H9 (cell line): ENCODE results near the gene PRRC2B. TPM values are rescaled to one million over a fixed set of nuclear protein-coding genes. Genes with fewer than 3 reads are reported as not detected.

Source experiments
- DNase-seq: peaks from one replicate; pipeline ENCODE4 v3.0.0-alpha.2; 2017
- H2AFZ ChIP-seq: one replicate; pipeline ENCODE4 v1.6.1; 2013; ENCODE audit warnings: mild to moderate bottlenecking, low read length, control low read depth, moderate library complexity
- H2AK5ac ChIP-seq: 2 replicates; pipeline ENCODE4 v1.6.1; 2013; ENCODE audit warnings: low read length, control low read depth, mixed read lengths; ENCODE audit not compliant: insufficient read length
- H2BK120ac ChIP-seq: one replicate; pipeline ENCODE4 v1.6.1; 2013; ENCODE audit warnings: low read depth, mild to moderate bottlenecking, low read length, control low read depth, inconsistent platforms; ENCODE audit not compliant: poor library complexity, severe bottlenecking
- H2BK12ac ChIP-seq: 2 replicates; pipeline ENCODE4 v1.6.1; 2013; ENCODE audit warnings: low read length, control low read depth, mixed read lengths, low read depth; ENCODE audit not compliant: insufficient read length
- H2BK15ac ChIP-seq: 2 replicates; pipeline ENCODE4 v1.6.1; 2013; ENCODE audit warnings: low read depth, low read length, control low read depth
- H2BK20ac ChIP-seq: one replicate; pipeline ENCODE4 v1.6.1; 2013; ENCODE audit warnings: low read depth, mild to moderate bottlenecking, low read length, control low read depth, inconsistent platforms; ENCODE audit not compliant: poor library complexity, severe bottlenecking
- H2BK5ac ChIP-seq: 2 replicates; pipeline ENCODE4 v1.6.1; 2013; ENCODE audit warnings: low read length, control low read depth, mixed read lengths; ENCODE audit not compliant: insufficient read length
- H3K14ac ChIP-seq: 2 replicates; pipeline ENCODE4 v1.6.1; 2013; ENCODE audit warnings: low read length, control low read depth; ENCODE audit not compliant: insufficient read depth
- H3K18ac ChIP-seq: 2 replicates; pipeline ENCODE4 v1.6.1; 2013; ENCODE audit warnings: low read depth, mild to moderate bottlenecking, mixed read lengths, low read length, control low read depth; ENCODE audit not compliant: insufficient read length
- H3K23ac ChIP-seq: 2 replicates; pipeline ENCODE4 v1.6.1; 2013; ENCODE audit warnings: low read length, control low read depth, mixed read lengths, low read depth; ENCODE audit not compliant: insufficient read length
- H3K23me2 ChIP-seq: 2 replicates; pipeline ENCODE4 v1.6.1; 2013; ENCODE audit warnings: low read depth, mild to moderate bottlenecking, mixed read lengths, low read length, control low read depth; ENCODE audit not compliant: insufficient read length, poor library complexity, severe bottlenecking
- H3K27ac ChIP-seq: 2 replicates; pipeline ENCODE4 v1.5.1; 2013; ENCODE audit warnings: low read length, control low read depth, mixed read lengths, low read depth; ENCODE audit not compliant: insufficient read length
- H3K27me3 ChIP-seq: 2 replicates; pipeline ENCODE4 v1.6.1; 2013; ENCODE audit warnings: low read length, control low read depth, inconsistent platforms; ENCODE audit not compliant: insufficient read depth
- H3K4ac ChIP-seq: 2 replicates; pipeline ENCODE4 v1.6.1; 2013; ENCODE audit warnings: low read depth, mild to moderate bottlenecking, control low read depth, inconsistent platforms, low read length, moderate library complexity
- H3K4me1 ChIP-seq: 2 replicates; pipeline ENCODE4 v1.6.1; 2013; ENCODE audit warnings: low read length, control low read depth, inconsistent platforms; ENCODE audit not compliant: insufficient read depth
- H3K4me2 ChIP-seq: 2 replicates; pipeline ENCODE4 v1.6.1; 2013; ENCODE audit warnings: low read length, control low read depth, mixed read lengths; ENCODE audit not compliant: insufficient read length, insufficient read depth
- H3K56ac ChIP-seq: 2 replicates; pipeline ENCODE4 v1.6.1; 2013; ENCODE audit warnings: low read depth, mild to moderate bottlenecking, mixed read lengths, low read length, control low read depth; ENCODE audit not compliant: insufficient read length
- H3K79me1 ChIP-seq: 2 replicates; pipeline ENCODE4 v1.6.1; 2013; ENCODE audit warnings: low read depth, mild to moderate bottlenecking, moderate library complexity, low read length, control low read depth, inconsistent platforms; ENCODE audit not compliant: insufficient read depth, poor library complexity, severe bottlenecking
- H3K79me2 ChIP-seq: 2 replicates; pipeline ENCODE4 v1.6.1; 2013; ENCODE audit warnings: low read length, control low read depth, inconsistent platforms; ENCODE audit not compliant: insufficient read depth
- H3K9ac ChIP-seq: 2 replicates; pipeline ENCODE4 v1.6.1; 2013; ENCODE audit warnings: low read length, control low read depth, mixed read lengths; ENCODE audit not compliant: insufficient read length; ENCODE audit errors: extremely low read depth
- H3K9me3 ChIP-seq: one replicate; pipeline ENCODE4 v1.6.1; 2013; ENCODE audit warnings: low read depth, low read length, inconsistent platforms; ENCODE audit not compliant: control insufficient read depth
- H3T11ph ChIP-seq: one replicate; pipeline ENCODE4 v1.6.1; 2013; ENCODE audit warnings: mild to moderate bottlenecking, low read length, control low read depth, inconsistent platforms
- H4K20me1 ChIP-seq: one replicate; pipeline ENCODE4 v1.6.1; 2013; ENCODE audit not compliant: control insufficient read depth, insufficient read length, insufficient read depth
- H4K5ac ChIP-seq: 2 replicates; pipeline ENCODE4 v1.6.1; 2013; ENCODE audit warnings: low read depth, mild to moderate bottlenecking, mixed read lengths, low read length, control low read depth; ENCODE audit not compliant: insufficient read length
- H4K8ac ChIP-seq: replicated peaks from 2 replicates; pipeline ENCODE4 v1.6.1; 2013; ENCODE audit warnings: low read length, control low read depth, mixed read lengths, low read depth; ENCODE audit not compliant: insufficient read length
- H4K91ac ChIP-seq: 2 replicates; pipeline ENCODE4 v1.6.1; 2013; ENCODE audit warnings: low read depth, mild to moderate bottlenecking, moderate library complexity, mixed read lengths, low read length, control low read depth; ENCODE audit not compliant: insufficient read length
- H3K27ac Mint-ChIP-seq, 3 experiments: 2 replicates in 2 of 3; 3 replicates in 1 of 3; pipeline ENCODE4 v1.8.0; 2020 to 2021; ENCODE audit warnings: mixed read lengths in 3 of 3, mild to moderate bottlenecking in 1 of 3, moderate library complexity in 1 of 3
- H3K27me3 Mint-ChIP-seq: 2 replicates; pipeline ENCODE4 v1.8.0; 2021; ENCODE audit warnings: low read depth, mild to moderate bottlenecking, moderate library complexity, mixed read lengths
- H3K36me3 Mint-ChIP-seq, 3 experiments: 2 replicates in 2 of 3; 3 replicates in 1 of 3; pipeline ENCODE4 v1.8.0; 2020 to 2021; ENCODE audit warnings: low read depth in 3 of 3, mixed read lengths in 3 of 3; ENCODE audit not compliant: insufficient read depth in 1 of 3
- H3K4me1 Mint-ChIP-seq, 2 experiments: 2 replicates each; pipeline ENCODE4 v1.8.0; 2020; ENCODE audit warnings: mixed read lengths in 2 of 2
- H3K4me3 Mint-ChIP-seq, 2 experiments: 2 replicates in 1 of 2; 3 replicates in 1 of 2; pipeline ENCODE4 v1.8.0; 2020 to 2021; ENCODE audit warnings: mild to moderate bottlenecking in 2 of 2, mixed read lengths in 2 of 2, moderate library complexity in 1 of 2
- H3K9me3 Mint-ChIP-seq, 2 experiments: 2 replicates in 1 of 2; 3 replicates in 1 of 2; pipeline ENCODE4 v1.8.0; 2020; ENCODE audit warnings: mild to moderate bottlenecking in 2 of 2, mixed read lengths in 2 of 2, moderate library complexity in 1 of 2
- CTCF ChIP-seq: fragments of 200-600 bp; sonication (generic); conservative IDR thresholded peaks from 3 replicates; pipeline ENCODE4 v1.8.0; 2021; ENCODE audit warnings: antibody characterized with exemption, mild to moderate bottlenecking
- WGBS: extraction: QIAGEN DNeasy Blood & Tissue Kit; methylation state at CpG from one replicate; pipeline ENCODE4 v1.1.7; 2013; ENCODE audit warnings: missing lambda C conversion rate, low lambda C conversion rate, mixed read lengths; ENCODE audit not compliant: insufficient read length; ENCODE audit errors: extremely low coverage; 5-methylcytosine and 5-hydroxymethylcytosine counted together
- total RNA-seq: library from RNA; stranded (reverse); gene quantifications from 2 replicates; pipeline ENCODE4 v1.2.1, GENCODE V29; 2021

The PRRC2B gene
- total RNA-seq, 1 experiment from 2014 or later = 251 TPM

GRCh38 chr9:131502781-131503625 is 109.1 kb downstream of the PRRC2B start, which contains the start of gene POMT1:
POMT1 (plus strand) TSS chr9:131502918; CDS start chr9:131504219, 1,301 bp downstream.
- peaks cover 7% of the 10 kb centered on the region for H3K27me3 Mint-ChIP-seq
- no peaks in the 10 kb centered on the region for H3K9me3 ChIP-seq
- H3K79me2 ChIP-seq = no peaks in the 10 kb centered on the region
- no peak within 1 kb of the TSS for H2BK15ac ChIP-seq
- peak; percentile 92 for DNase-seq
- no peak within 1 kb of the TSS for H2BK20ac ChIP-seq
- H3K9ac ChIP-seq = peak within 1 kb of the TSS; percentile 21
- H3K4ac ChIP-seq = no peak within 1 kb of the TSS
- no peak within 1 kb of the TSS for H3T11ph ChIP-seq
- no peak within 1 kb of the TSS for H2BK120ac ChIP-seq
- no CpG with 5 or more reads among the region's 83 CpGs for WGBS
- H3K4me2 ChIP-seq = peak within 1 kb of the TSS; percentile 58
- H3K4me1 Mint-ChIP-seq = peaks cover 37 to 55% of the 10 kb centered on the region in 2 experiments
- H3K27ac ChIP-seq = no peak within 1 kb of the TSS
- peaks cover 2% of the 10 kb centered on the region for H4K20me1 ChIP-seq
- TF ChIP-seq CTCF = no peak
- no peak within 1 kb of the TSS for H4K91ac ChIP-seq
- no peak within 1 kb of the TSS for H2BK12ac ChIP-seq
- no peaks in the 10 kb centered on the region for H3K27me3 ChIP-seq
- H2BK5ac ChIP-seq = no peak within 1 kb of the TSS
- peaks cover 10 to 61% (median 50%) of the 10 kb centered on the region in 3 experiments; a peak in 6 of 7 replicates for H3K36me3 Mint-ChIP-seq
- H3K56ac ChIP-seq = no peak within 1 kb of the TSS
- H4K8ac ChIP-seq = no peak within 1 kb of the TSS
- no peak within 1 kb of the TSS for H2AK5ac ChIP-seq
- H4K5ac ChIP-seq = no peak within 1 kb of the TSS
- H3K23ac ChIP-seq = no peak within 1 kb of the TSS
- no peaks in the 10 kb centered on the region for H3K9me3 Mint-ChIP-seq
- H3K4me1 ChIP-seq = no peaks in the 10 kb centered on the region
- peaks cover 9% of the 10 kb centered on the region for H3K23me2 ChIP-seq
- peak within 1 kb of the TSS; percentile 55 to 94 (median 62); a peak in 5 of 7 replicates for H3K27ac Mint-ChIP-seq
- no peak within 1 kb of the TSS for H2AFZ ChIP-seq
- H3K79me1 ChIP-seq = no peaks in the 10 kb centered on the region
- H3K18ac ChIP-seq = no peak within 1 kb of the TSS
- H3K4me3 Mint-ChIP-seq = peak within 1 kb of the TSS; percentile 86 to 90
- H3K14ac ChIP-seq = no peak within 1 kb of the TSS; the same call in 1 of the 2 replicates
